Measurements from ENCODE around the gene SLA2. TPM values are rescaled to one million over a fixed set of nuclear protein-coding genes. Genes with fewer than 3 reads are reported as not detected.

Gene SLA2
- total and polyA plus RNA-seq, 2 of the 4 experiments (the other 2 are of a cell fraction) = 0.03 TPM; not detected in 1

GRCh38 chr20:36653456-36653855 lies 7.5 kb upstream of the SLA2 start:
- no TSS peak for BruUV-seq (replicated peaks)
- no peaks in the 10 kb centered on the region for H3K9me1 ChIP-seq (ENCODE audit: insufficient read depth, low read length)
- no peaks in the 10 kb centered on the region for H3K27me3 ChIP-seq (ENCODE audit: control insufficient read depth, insufficient read depth, low read length)
- no peak overlapping the region for H2BK15ac ChIP-seq (ENCODE audit: low read depth, low read length)
- ChIA-PET CTCF (no interaction called here), POLR2A (ENCODE audit: unreplicated experiment) (no interaction called here)
- WGBS, 2 experiments (ENCODE audit: extremely low coverage in 2 of 2, insufficient read length in 1 of 2) = 92% methylated on average over 6 of the region's 9 CpGs; no CpG with 5 or more reads in 1 of the 2 experiments
- H2BK120ac ChIP-seq (ENCODE audit: low read depth, low read length) = no peak overlapping the region
- no peak for DNase-seq
- no peak overlapping the region for H3K9ac ChIP-seq (ENCODE audit: low read depth, low read length)
- H3K9me3 ChIP-seq (ENCODE audit: control insufficient read depth, insufficient read depth, low read length) = no peaks in the 10 kb centered on the region
- in situ Hi-C loops (cut with MboI; ENCODE audit: low sequenced_read_pairs) = no loop called here
- no peak overlapping the region for H3K4me2 ChIP-seq (ENCODE audit: low read depth, low read length)
- no peak overlapping the region for H3K23ac ChIP-seq (ENCODE audit: low read depth, low read length)
- H3K36me3 ChIP-seq (ENCODE audit: control insufficient read depth, insufficient read depth, low read length) = peaks cover 8% of the 10 kb centered on the region; the same call in 1 of the 2 replicates
- H2AK5ac ChIP-seq (ENCODE audit: low read depth, low read length) = no peak overlapping the region
- H2AK9ac ChIP-seq (replicated peaks; ENCODE audit: low read depth, low read length, poor library complexity) = no peak overlapping the region
- TF ChIP-seq NFE2L2 (IDR thresholded peaks at IDR 0.05; ENCODE audit: low read depth, low read length) (no peak), MAFK (IDR thresholded peaks at IDR 0.05; ENCODE audit: low read depth, low read length) (no peak), RCOR1 (IDR thresholded peaks at IDR 0.05; ENCODE audit: insufficient replicate concordance, low read length) (no peak), SMC3 (IDR thresholded peaks at IDR 0.05; ENCODE audit: low read depth, low read length) (no peak)
- no peak overlapping the region for H3K18ac ChIP-seq (ENCODE audit: low read depth, low read length)
- H3K14ac ChIP-seq (replicated peaks; ENCODE audit: low read depth, low read length) = no peak overlapping the region
- no peak overlapping the region for H2AFZ ChIP-seq (replicated peaks; ENCODE audit: low read length, poor library complexity)
- no peaks in the 10 kb centered on the region for H3K79me1 ChIP-seq (ENCODE audit: low read depth in 1 of 2, low read length in 2 of 2)
- dilution Hi-C loops (cut with HindIII; ENCODE audit: low sequenced_read_pairs, unreplicated experiment) = no loop called here
- H4K20me1 ChIP-seq (ENCODE audit: insufficient read depth, low read length) = no peaks in the 10 kb centered on the region
- H4K8ac ChIP-seq (ENCODE audit: low read depth in 2 of 2, low read length in 2 of 2) = no peak overlapping the region
- H3K4me3 ChIP-seq (ENCODE audit: insufficient read depth, low read depth, low read length) = no peak overlapping the region
- H2BK5ac ChIP-seq (ENCODE audit: low read depth, low read length, poor library complexity, severe bottlenecking) = no peak overlapping the region
- no peak for ATAC-seq (ENCODE audit: low read depth)
- no peak overlapping the region for H4K91ac ChIP-seq (ENCODE audit: insufficient read depth, low read depth, low read length)
- H3K4ac ChIP-seq (ENCODE audit: low read depth, low read length) = no peak overlapping the region
- H2BK20ac ChIP-seq (ENCODE audit: low read depth, low read length) = no peak overlapping the region
- intact Hi-C loops (cut with micrococcal nuclease) = no loop called here
- no peak overlapping the region for H4K5ac ChIP-seq (ENCODE audit: low read depth, low read length)
- H3K56ac ChIP-seq (ENCODE audit: extremely low read depth, insufficient read depth, low read length) = no peak overlapping the region
- no peak overlapping the region for H3K27ac ChIP-seq (ENCODE audit: insufficient read depth, low read length)
- no peaks in the 10 kb centered on the region for H3K4me1 ChIP-seq (ENCODE audit: control insufficient read depth, insufficient read depth, low read length)

All from IMR-90 (cell line).